Transverse colon (tissue), 4 donors: ENCODE results near the gene UBE2L5.

Experiments
- POLR2A ChIP-seq: fragments of 450-650 bp; IDR thresholded peaks from one replicate; pipeline ENCODE4 v1.6.1; 2016; ENCODE audit warnings: antibody characterized with exemption, mild to moderate bottlenecking, moderate library complexity
- POLR2AphosphoS5 ChIP-seq, 3 donors: sonication (generic); formaldehyde crosslinking; IDR thresholded peaks; one replicate each; pipeline ENCODE4 v1.6.1; 2016; ENCODE audit warnings: antibody characterized with exemption in 3 of 3
- TF ChIP-seq, protein P1 (sequence below), 5 experiments: fragments of 200-600 bp in 3 of 5; fragments of 450-650 bp in 2 of 5; sonication (generic) in 3 of 5; IDR thresholded peaks; 1 replicate in 2 of 5; 2 replicates in 3 of 5; pipeline ENCODE4 v1.5.1; 2016 to 2017; ENCODE audit warnings: antibody characterized with exemption in 5 of 5, inconsistent platforms in 3 of 5, mild to moderate bottlenecking in 2 of 5, moderate library complexity in 1 of 5

DNA sequence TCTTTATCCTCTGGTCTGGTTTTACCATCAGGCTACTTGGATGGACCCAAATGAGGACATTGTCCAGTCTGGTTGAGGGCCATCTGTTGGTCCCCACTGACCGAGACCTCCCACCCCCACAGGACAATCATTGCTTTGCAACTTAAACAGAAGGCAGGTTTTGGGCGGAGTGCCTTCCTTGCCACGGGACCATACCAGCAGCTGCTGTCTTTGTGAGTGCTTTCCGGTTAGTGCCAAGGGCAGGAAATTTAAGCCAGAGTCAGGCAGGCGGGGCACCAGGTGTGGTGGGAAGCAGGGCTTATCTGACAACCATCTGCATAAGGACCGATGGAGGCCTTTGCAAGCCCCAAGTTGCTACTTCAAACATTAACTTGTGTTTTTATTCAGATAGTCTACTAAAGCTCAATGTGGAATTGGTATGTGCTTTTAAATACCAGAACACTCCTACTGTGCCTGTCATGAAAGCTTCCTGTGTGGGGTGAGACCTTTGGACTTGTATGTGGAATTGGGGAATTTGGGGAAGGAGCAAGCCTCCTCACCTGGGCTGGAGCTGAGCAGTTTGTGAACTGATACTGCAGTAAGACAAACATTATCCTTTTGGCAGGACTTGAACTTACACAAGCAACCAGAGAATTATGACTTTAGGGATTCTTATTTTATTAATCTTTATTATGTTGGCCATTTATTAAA, 39.3 kb upstream of the UBE2L5 start:
- TF ChIP-seq, protein P1, sequence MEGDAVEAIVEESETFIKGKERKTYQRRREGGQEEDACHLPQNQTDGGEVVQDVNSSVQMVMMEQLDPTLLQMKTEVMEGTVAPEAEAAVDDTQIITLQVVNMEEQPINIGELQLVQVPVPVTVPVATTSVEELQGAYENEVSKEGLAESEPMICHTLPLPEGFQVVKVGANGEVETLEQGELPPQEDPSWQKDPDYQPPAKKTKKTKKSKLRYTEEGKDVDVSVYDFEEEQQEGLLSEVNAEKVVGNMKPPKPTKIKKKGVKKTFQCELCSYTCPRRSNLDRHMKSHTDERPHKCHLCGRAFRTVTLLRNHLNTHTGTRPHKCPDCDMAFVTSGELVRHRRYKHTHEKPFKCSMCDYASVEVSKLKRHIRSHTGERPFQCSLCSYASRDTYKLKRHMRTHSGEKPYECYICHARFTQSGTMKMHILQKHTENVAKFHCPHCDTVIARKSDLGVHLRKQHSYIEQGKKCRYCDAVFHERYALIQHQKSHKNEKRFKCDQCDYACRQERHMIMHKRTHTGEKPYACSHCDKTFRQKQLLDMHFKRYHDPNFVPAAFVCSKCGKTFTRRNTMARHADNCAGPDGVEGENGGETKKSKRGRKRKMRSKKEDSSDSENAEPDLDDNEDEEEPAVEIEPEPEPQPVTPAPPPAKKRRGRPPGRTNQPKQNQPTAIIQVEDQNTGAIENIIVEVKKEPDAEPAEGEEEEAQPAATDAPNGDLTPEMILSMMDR (IDR thresholded peaks at IDR 0.05): no peak
- no peak for TF ChIP-seq POLR2A
- TF ChIP-seq POLR2AphosphoS5 (IDR thresholded peaks at IDR 0.05): no peak
